Activated CD8-positive, alpha-beta memory T cell treated with anti-CD3 and anti-CD28 coated beads for 48 hours (primary cell): ENCODE measurements around the gene CCT6A.
A peak's percentile ranks its signal among the peaks of the same experiment; 100 is the strongest.
"Not testable (repeated sequence)": the region's sequence is repeated elsewhere in the genome, so short reads cannot be mapped to it uniquely, and the experiment has no call there.

Experiments used
- DNase-seq, 3 experiments: peaks; one replicate each; pipeline ENCODE4 v3.0.0-alpha.2; 2020; ENCODE audit warnings: low read depth in 2 of 3, low spot score in 2 of 3

The CCT6A gene

GRCh38 chr7:56098187-56099008, 46.8 kb downstream of the CCT6A start:
- DNase-seq = not testable (repeated sequence)

DNA sequence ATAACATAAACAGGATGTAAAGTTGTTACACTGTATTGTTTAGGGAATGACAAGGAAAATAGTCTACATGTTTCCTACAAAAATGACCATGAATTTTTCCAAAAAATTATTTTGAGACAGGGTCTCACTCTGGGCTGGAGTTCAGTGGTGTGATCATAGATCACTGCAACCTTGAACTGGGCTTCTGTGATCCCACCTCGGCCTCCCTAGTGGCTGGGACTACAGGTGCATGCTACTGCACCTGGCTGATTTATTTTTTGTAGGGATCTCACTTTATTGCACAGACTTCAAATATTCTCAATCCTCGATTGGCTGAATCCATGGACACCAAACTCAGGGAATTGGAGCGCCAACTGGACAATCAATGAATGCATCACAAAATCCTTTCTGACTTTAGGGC, 48.1 kb downstream of the CCT6A start:
- DNase-seq = no peak

DNA sequence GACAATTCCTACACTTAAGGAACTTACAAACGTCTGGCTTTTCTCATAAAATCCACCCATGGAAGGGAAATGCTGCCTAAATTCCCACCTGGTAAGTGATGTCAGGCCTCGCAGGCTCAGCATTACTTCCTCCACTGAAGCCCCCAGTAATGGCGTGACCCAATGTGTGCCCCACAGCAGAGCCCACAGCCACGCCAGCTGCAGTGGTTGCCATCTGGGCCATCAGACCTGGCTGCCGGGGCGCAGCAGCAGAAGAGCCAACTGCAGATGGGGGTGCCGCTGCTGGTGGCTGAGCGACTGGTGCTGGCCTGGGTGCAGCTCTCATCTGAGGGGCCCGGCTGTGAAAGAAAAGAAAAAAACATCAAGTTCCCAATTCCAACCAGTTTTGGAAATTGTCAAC, 52.6 kb downstream of the CCT6A start:
- DNase-seq = not testable (repeated sequence)

- DNase-seq = no peak
Observed at GRCh38 chr7:56105508-56105907, 53.9 kb downstream of the CCT6A start.

DNA sequence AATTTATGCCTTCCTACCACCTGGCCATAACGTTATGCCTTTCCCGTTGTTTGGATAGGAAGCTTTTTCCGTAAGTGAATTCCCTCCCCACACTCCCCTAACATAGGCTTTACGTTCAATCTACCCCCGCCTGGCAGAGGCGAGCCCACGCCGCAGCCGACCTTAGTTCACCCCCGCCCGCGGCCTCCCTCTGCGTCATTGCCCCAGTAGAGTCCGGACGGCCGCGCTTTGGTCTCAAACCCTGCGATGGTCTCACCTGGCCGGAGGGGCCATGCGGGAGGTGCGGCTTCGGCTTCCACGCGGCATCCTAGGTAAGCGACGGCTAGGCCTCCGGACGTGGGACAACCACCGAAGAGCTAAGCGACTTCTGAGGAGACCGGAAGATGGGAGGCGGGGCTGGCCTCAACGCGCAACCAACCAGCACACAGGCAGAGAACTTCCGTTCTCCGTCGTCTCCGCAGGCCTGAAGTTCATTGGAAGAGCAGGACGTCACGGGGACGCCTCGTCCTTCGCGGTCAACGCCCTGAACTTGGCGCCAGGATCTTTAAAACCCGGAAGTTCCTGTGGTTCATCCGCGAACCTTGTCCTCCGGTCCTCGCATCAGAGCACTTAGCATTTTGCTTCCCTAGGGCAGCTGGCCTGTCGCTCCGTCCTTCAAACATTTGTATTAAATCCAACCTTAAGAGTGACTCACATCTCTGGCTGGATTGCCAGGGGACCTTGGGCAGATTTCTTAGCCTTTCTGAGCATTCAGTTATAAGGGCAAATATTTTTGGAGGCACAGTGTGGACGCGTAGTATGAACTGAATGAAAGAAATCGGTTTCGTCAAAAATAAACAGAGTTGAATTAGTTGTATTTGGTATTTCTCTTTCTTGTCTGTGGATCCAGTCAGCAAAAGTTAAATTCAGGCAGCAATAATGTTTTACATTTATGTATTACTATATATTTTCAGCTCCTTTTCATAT, 54.8 kb downstream of the CCT6A start, which contains the start of gene CHCHD2:
Gene CHCHD2 (minus strand): TSS at position 369 of the 966 bp plus-strand sequence. CDS start 63 bp downstream, at position 306.
- peak; percentile 39 to 78 (median 70) for DNase-seq

GRCh38 chr7:56107954-56108258, 56.3 kb downstream of the CCT6A start:
- no peak for DNase-seq

DNA sequence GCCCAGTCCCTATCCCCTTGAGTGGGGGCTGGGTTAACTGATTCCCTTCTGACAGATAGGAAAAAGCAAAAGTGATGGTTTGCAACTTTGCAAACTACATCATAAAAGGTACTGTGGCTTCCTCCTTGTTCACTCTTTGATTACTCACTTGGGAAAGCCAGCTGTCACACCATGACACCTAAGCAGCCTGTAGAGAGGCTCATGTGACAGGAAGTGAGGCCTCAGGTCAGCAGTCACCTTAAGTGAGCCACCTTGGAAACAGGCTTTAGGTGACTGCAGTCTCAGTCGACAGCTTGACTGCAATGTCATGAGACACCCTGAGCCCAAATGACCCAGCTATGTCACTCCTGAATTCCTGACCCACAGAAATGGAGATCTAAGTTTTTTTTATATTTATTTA, 59.0 kb downstream of the CCT6A start:
- DNase-seq = no peak

GRCh38 chr7:56112244-56112643, 60.7 kb downstream of the CCT6A start:
- DNase-seq = not testable (repeated sequence)
